GM18907 (cell line): ENCODE results near the gene DENND6B.

ENCODE experiments used
- ATAC-seq: cut with Tn5 transposase; IDR thresholded peaks from one replicate; pipeline ENCODE4 v1.9.1; 2021; ENCODE audit warnings: mild to moderate bottlenecking, moderate library complexity; ENCODE audit not compliant: unreplicated experiment

Gene DENND6B

GRCh38 chr22:50289942-50290630 is 36.7 kb downstream of the DENND6B start:
- no peak for ATAC-seq

- ATAC-seq: no peak
Observed at GRCh38 chr22:50289151-50289941, 37.5 kb downstream of the DENND6B start.

- ATAC-seq: no peak
Observed at GRCh38 chr22:50287731-50288130, 39.1 kb downstream of the DENND6B start.

- no peak for ATAC-seq
Observed at GRCh38 chr22:50286701-50287318, 40.0 kb downstream of the DENND6B start.

- no peak for ATAC-seq
Observed at GRCh38 chr22:50286275-50286674, 40.5 kb downstream of the DENND6B start.

- no peak for ATAC-seq
Observed at GRCh38 chr22:50285568-50286229, 41.1 kb downstream of the DENND6B start.

GRCh38 chr22:50284479-50284878 is 42.3 kb downstream of the DENND6B start:
- no peak for ATAC-seq

GRCh38 chr22:50283821-50284220 is 43.0 kb downstream of the DENND6B start:
- ATAC-seq: no peak

GRCh38 chr22:50282361-50283155 is 44.3 kb downstream of the DENND6B start:
- no peak for ATAC-seq

- ATAC-seq: no peak
Observed at GRCh38 chr22:50281957-50282356, 44.9 kb downstream of the DENND6B start.

- ATAC-seq: no peak
Observed at GRCh38 chr22:50281384-50281760, 45.4 kb downstream of the DENND6B start.

GRCh38 chr22:50280708-50281383 is 46.0 kb downstream of the DENND6B start:
- no peak for ATAC-seq

GRCh38 chr22:50280022-50280707 is 46.6 kb downstream of the DENND6B start:
- ATAC-seq: no peak

- no peak for ATAC-seq
Observed at GRCh38 chr22:50278956-50279619, 47.7 kb downstream of the DENND6B start.

GRCh38 chr22:50278461-50278860 is 48.4 kb downstream of the DENND6B start:
- ATAC-seq: no peak

GRCh38 chr22:50277761-50278160 is 49.1 kb downstream of the DENND6B start:
- ATAC-seq: no peak

GRCh38 chr22:50276143-50276542 is 50.7 kb downstream of the DENND6B start:
- ATAC-seq: peak; percentile 48

- ATAC-seq: no peak
Observed at GRCh38 chr22:50275181-50276055, 51.4 kb downstream of the DENND6B start.
